ENCODE results near the gene EXOC6B. TPM values are rescaled to one million over a fixed set of nuclear protein-coding genes. Genes with fewer than 3 reads are reported as not detected.

Gene EXOC6B
- total and polyA plus RNA-seq, 3 donors from 2014 or later: 27.7 to 45.2 (median 31.7) TPM

DNA sequence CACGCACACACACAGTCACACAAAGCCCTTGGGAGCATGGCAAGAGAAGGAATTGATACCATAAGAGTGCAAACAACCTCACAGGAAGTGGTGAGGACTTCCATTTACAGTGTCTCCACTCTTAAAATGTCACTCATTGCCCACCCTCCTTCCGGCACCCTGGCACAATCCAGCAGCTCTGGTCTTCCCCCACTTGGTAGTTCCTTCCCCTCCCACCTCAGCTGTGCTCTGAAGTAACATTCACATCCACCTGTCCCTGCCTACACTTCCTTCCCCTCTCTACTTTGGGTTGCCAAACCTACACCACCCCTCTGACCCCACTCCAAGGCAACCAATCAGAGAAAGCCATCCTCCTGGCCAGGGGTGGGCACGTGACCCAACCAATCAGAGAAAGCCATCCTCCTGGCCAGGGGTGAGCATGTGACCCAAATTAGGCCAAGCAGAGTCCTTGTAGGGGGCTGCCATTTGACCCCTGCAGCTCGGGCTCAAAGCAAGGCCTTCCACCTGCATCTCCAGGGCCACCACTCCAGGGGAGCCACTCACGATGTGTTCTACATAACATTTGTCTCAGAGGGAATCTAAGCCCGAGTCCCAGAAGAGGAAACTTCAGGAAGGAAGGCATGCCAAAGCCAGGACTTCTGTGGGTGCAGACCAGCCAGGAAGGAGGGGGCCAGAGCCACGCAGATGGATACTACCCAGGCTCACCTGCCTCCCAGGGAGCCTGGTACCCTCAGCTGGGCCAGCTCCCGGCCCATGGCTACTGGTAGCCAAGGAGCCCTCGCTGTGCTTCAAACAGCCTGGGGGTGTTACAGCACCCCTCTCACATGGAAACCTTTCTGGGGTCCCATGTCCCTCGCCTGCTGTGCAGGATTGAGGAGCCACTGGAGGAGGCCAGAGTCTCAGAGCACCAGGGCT, 699.4 kb downstream of the EXOC6B start:
- DNase-seq: no peak
- TF ChIP-seq POLR2A (IDR thresholded peaks at IDR 0.05): no peak
- TF ChIP-seq, protein P1, sequence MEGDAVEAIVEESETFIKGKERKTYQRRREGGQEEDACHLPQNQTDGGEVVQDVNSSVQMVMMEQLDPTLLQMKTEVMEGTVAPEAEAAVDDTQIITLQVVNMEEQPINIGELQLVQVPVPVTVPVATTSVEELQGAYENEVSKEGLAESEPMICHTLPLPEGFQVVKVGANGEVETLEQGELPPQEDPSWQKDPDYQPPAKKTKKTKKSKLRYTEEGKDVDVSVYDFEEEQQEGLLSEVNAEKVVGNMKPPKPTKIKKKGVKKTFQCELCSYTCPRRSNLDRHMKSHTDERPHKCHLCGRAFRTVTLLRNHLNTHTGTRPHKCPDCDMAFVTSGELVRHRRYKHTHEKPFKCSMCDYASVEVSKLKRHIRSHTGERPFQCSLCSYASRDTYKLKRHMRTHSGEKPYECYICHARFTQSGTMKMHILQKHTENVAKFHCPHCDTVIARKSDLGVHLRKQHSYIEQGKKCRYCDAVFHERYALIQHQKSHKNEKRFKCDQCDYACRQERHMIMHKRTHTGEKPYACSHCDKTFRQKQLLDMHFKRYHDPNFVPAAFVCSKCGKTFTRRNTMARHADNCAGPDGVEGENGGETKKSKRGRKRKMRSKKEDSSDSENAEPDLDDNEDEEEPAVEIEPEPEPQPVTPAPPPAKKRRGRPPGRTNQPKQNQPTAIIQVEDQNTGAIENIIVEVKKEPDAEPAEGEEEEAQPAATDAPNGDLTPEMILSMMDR (IDR thresholded peaks at IDR 0.05): no peak
- no peak overlapping the region for H3K4me3 ChIP-seq
- no peaks in the 10 kb centered on the region for H3K9me3 ChIP-seq
- peaks cover 10% of the 10 kb centered on the region for H3K4me1 ChIP-seq
- no peaks in the 10 kb centered on the region for H3K27me3 ChIP-seq
- H3K36me3 ChIP-seq (ENCODE audit: low read depth, missing control alignments): no peaks in the 10 kb centered on the region
- no peak overlapping the region for H3K27ac ChIP-seq
- WGBS, 2 donors: 81 to 90% methylated on average over 10 of the region's 10 CpGs
- intact Hi-C loops (cut with DNase I; ENCODE audit: low total_unique reads): no loop called here

Small RNA genes within 50 kb of the gene (small RNA-seq; reads per million reads assigned to genes)
- 0 reads per million in 2 donors for gene RF00592
- gene RNU2-39P: 0 to 0.46 reads per million in 2 donors

Other genes with a start within 250 kb of the EXOC6B start
- gene SPR, start 61.4 kb upstream of the EXOC6B start, total RNA-seq: 10 to 100 TPM; 21.7 to 27.6 TPM
- 15.7 TPM for gene SPR, start 61.4 kb upstream of the EXOC6B start, polyA plus RNA-seq (ENCODE audit: insufficient read depth, low read depth, low replicate concordance)
- gene EMX1, start 91.5 kb upstream of the EXOC6B start, total RNA-seq: 10 to 100 TPM; 11.3 to 13.2 TPM
- 4.5 TPM for gene EMX1, start 91.5 kb upstream of the EXOC6B start, polyA plus RNA-seq (ENCODE audit: insufficient read depth, low read depth, low replicate concordance)
- 10 to 100 TPM; 25.4 to 32.2 TPM for gene SFXN5, start 245.7 kb upstream of the EXOC6B start, total RNA-seq
- 24.0 TPM for gene SFXN5, start 245.7 kb upstream of the EXOC6B start, polyA plus RNA-seq (ENCODE audit: insufficient read depth, low read depth, low replicate concordance)